Activated CD4-positive, alpha-beta T cell treated with anti-CD3 and anti-CD28 coated beads, Interleukin-2, amount 50 U/mL, for 24 hours (primary cell): ENCODE data around the gene FITM1.

Source experiments
- DNase-seq, 2 donors: peaks; one replicate each; pipeline ENCODE4 v3.0.0-alpha.2; 2020; ENCODE audit warnings: low read depth in 1 of 2, low spot score in 1 of 2

The FITM1 gene

GRCh38 chr14:24138396-24139271 is 8.2 kb downstream of the FITM1 start:
- DNase-seq: no peak

GRCh38 chr14:24139272-24139934 is 8.9 kb downstream of the FITM1 start:
- no peak for DNase-seq

- peak; percentile 97 to 100 for DNase-seq
Measured at GRCh38 chr14:24141097-24141880, 10.8 kb downstream of the FITM1 start, which contains the start of gene EMC9. TSS of gene EMC9 (minus strand) at chr14:24141591. CDS start at chr14:24141304, 287 bp downstream.

DNA sequence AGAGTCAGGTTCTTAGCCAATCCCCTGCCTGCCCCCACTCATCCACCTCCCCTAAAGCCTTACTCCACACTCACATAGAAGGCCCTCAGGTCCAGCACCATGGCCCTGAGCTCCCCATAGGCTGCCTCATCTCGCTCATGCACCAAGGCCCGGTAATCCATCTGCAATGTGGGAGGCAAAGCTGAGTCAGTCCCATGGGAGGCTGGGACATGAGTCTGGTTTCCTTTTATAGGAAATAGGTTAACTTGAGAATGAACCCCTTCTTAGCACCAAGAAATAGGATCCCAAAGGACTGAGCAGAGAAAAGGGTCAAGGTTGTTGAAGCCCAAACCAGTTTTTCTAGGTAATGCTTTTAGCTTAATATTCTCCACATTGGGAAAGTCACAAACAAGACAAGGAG is 13.1 kb downstream of the FITM1 start:
- no peak for DNase-seq

DNA sequence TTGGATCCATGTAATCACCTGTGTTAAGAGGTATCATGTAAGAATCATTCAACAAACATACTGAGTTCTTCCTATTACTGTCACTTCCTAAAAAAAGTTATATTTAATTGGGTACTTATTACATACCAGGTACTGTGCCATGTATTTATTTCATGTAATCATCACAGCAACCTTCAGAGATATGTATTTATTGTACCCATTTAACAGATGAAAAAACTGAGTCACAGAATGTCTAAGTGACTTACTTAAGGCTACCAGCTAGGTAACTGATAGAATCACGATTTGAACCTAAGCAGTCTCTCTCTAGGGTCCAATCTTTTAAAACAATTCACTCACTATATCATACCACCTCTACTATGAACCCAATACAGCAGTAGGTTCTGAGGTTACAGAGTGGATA is 14.0 kb downstream of the FITM1 start:
- DNase-seq: no peak

DNA sequence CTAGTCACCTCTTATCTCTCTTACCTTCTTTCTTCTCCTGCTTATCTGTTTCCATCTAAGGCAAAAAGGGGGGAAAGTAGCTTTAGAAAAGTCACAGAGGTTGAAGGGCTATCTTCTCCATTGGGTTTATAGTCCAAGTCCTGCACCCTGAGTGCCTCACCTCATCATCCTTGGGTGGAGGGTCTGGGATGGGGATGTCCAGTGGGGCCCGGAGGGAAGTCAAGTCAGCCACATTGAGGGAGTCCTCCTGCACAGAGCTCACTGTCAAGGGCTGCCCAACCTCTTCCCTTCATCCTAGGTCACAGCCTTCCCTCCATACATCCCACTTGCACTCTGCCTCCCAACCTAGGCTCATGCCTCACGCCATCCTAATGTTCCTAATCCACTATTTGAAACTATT is 14.8 kb downstream of the FITM1 start:
- DNase-seq: no peak

- no peak for DNase-seq
Measured at GRCh38 chr14:24145690-24146452, 15.4 kb downstream of the FITM1 start.

DNA sequence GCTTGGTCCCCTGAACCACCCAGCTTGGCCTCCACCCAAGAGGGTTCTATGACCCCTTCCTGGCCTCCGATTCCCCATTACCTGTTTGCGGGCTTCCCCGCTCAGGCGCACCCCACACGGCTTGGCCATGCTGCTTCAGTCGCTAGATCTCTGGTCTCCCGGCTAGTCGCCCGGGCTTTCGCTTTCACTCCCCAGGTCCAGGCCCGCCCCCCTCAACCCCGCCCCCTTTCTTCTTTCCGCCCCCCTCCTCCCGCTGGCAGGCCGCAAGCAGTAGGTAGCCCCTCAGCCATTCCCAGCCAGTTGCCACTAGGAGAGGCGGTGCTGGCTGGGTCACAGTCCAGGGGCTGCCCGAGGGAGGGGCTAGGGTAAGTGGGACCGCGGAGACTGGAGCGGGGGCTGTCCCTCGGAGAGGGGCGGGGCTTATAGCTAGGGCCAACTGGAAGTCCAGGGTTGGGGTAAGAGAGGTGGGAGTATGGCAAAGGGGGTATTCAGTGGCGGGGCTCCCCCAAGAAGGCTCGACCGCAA is 16.1 kb downstream of the FITM1 start, which contains the start of gene PSME2:
TSS of gene PSME2 (minus strand) at position 158 of the 525 bp plus-strand sequence. CDS start at position 129, 29 bp downstream.
- peak; percentile 77 to 82 for DNase-seq

DNA sequence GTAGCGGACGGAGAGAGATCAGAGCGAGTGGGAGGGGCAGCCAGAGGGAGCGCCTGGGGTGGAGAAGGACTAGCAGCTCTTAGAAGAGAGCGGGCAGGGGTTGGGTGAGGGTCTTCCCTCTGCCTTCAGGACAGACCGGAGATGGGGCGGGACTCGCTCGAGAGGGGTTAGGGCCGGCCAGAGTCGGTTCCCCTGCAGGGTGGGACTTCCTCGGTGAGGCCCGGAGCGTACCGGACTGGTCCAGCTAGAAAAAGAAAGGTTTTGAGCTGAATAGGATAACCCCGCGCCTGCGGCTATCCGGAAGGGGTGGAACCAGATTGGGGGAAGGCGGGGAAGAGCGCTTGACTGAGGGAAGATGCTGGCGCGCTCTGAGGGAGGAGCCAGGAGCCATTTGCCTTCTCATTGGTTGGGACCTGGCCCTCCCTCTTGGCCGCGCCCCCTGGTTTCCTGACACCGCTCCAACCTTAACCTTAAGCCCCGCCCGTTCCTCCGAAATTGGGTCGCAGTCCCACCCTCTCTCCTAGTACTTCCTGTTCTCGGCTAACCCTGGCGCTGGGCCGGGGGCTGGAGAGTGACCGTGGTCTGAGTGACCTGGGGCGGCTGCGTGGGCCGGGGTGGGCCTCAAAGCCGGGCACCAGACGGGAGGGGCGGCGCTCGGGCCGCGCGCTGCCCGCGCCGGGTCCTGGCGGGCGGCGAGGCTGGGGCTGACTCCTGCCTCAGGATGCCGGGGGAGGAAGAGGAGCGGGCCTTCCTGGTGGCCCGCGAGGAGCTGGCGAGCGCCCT is 16.7 kb downstream of the FITM1 start, which contains the start of gene RNF31:
TSS of gene RNF31 (plus strand) at position 521 of the 783 bp plus-strand sequence. CDS start at position 722, 201 bp downstream.
- peak; percentile 89 to 98 for DNase-seq

GRCh38 chr14:24147761-24148428 is 17.4 kb downstream of the FITM1 start:
- no peak for DNase-seq

DNA sequence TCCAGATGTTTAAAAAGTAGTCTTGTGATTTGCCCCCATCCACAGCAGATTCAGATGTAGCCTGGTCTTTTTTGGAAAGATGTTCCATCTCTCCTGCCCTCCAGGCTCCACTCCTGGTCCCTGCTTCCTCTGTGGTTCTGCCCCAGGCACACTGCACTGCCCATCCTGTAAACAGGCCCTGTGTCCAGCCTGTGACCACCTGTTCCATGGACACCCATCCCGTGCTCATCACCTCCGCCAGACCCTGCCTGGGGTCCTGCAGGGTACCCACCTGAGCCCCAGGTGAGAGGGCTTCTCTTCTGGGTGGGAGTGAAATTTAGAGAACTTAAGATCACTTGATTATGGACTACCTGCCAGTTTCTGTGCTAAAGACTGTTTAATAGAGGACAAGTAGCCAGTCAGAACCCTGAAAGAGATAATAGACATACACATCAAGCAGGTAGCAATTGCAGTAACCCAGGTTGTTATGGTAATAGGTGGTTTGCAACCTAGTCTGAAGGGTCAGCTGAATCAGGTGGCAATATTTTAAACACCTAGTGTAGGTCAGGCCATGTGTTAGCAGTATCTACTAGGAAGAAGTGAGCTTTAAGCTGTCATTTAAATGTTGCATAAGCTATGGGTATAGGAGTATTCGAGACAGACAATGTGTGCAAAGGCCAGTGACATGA is 19.0 kb downstream of the FITM1 start:
- no peak for DNase-seq

- no peak for DNase-seq
Measured at GRCh38 chr14:24150061-24150460, 19.6 kb downstream of the FITM1 start.

DNA sequence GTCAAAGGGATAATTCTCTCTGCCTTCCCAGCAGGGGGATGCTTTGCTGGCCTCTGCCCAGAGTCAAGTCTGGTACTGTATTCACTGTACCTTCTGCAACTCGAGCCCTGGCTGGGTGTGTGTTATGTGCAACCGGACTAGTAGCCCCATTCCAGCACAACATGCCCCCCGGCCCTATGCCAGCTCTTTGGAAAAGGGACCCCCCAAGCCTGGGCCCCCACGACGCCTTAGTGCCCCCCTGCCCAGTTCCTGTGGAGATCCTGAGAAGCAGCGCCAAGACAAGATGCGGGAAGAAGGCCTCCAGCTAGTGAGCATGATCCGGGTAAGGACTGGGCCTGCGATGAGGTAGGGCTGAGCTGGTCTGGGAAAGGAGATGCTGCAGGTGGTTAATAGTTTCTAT is 20.1 kb downstream of the FITM1 start:
- no peak for DNase-seq

GRCh38 chr14:24150993-24151392 is 20.5 kb downstream of the FITM1 start:
- DNase-seq: no peak

DNA sequence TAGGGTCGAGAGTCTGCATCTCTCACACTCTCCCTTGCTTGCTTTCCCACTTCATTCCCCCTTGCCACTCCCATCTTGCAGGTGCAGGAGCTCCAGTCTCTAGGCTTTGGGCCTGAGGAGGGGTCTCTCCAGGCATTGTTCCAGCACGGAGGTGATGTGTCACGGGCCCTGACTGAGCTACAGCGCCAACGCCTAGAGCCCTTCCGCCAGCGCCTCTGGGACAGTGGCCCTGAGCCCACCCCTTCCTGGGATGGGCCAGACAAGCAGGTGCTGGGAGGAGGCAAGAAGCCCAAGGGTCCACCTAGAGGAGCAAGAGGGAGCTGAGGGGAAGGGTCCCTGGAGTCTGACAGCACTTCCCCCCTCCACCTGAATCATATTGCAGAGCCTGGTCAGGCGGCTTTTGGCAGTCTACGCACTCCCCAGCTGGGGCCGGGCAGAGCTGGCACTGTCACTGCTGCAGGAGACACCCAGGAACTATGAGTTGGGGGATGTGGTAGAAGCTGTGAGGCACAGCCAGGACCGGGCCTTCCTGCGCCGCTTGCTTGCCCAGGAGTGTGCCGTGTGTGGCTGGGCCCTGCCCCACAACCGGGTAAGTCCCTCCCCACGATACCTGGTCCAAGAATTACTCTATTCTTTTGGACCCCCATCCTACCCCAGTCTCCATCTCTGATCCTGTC is 21.1 kb downstream of the FITM1 start:
- no peak for DNase-seq

DNA sequence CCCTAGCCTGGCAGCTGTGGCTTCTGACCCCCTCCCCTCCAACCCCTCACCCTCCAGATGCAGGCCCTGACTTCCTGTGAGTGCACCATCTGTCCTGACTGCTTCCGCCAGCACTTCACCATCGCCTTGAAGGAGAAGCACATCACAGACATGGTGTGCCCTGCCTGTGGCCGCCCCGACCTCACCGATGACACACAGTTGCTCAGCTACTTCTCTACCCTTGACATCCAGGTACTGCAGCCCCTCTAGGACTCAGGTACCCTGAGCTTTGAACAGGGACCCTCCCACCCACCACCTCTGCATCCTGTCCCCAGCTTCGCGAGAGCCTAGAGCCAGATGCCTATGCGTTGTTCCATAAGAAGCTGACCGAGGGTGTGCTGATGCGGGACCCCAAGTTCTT is 24.6 kb downstream of the FITM1 start:
- no peak for DNase-seq

- no peak for DNase-seq
Measured at GRCh38 chr14:24156840-24157239, 26.4 kb downstream of the FITM1 start.

- DNase-seq: no peak
Measured at GRCh38 chr14:24157331-24157730, 26.9 kb downstream of the FITM1 start.
